GM19397 (cell line): ENCODE measurements around the gene SLC30A1.

ENCODE experiments used
- ATAC-seq: cut with Tn5 transposase; IDR thresholded peaks from one replicate; pipeline ENCODE4 v1.9.1; 2021; ENCODE audit warnings: mild to moderate bottlenecking, moderate library complexity; ENCODE audit not compliant: unreplicated experiment

Gene SLC30A1

DNA sequence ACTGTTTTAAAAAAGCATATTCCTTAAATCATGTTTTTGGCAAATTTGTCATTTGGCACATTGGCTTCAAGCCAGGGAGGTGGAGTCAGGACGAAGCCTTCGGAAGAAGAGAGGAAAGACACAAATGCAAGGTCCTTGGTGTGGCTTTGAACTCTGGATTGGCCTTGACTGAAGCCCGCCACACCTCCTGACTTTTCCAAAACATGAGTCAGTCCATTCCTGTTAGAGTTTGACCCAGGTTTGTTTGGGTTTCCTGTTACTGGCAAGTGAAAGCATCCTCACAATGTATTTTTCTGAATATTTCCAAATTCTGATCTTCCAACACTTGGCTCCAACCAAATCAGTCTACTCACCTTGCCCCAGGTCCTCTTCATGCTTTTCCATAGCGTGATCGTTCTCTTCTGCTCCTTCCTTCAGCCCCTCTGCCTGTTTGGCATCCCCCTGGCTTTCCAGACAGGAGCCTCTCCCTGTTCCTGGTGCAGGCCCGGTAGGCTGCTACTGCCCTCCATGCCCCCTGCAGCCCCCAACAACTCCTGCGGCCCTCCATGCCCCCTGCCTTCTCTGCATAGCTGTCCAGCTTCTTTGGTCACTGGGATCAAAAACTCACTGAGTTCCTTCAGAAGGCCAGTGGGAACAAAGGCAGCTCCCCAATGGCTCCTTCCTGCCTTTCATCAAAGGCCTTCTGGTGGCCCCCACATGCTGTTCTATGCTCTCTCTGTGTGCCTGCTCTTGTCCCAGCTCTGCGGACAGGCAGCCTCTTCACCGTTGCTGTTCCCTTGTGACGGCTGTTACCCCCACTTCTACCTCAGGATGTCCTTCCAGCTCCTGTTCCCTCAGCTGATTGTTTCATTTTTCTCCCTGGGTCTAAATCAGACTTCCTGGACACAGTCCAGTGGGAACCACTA, 30.4 kb upstream of the SLC30A1 start:
- no peak for ATAC-seq

DNA sequence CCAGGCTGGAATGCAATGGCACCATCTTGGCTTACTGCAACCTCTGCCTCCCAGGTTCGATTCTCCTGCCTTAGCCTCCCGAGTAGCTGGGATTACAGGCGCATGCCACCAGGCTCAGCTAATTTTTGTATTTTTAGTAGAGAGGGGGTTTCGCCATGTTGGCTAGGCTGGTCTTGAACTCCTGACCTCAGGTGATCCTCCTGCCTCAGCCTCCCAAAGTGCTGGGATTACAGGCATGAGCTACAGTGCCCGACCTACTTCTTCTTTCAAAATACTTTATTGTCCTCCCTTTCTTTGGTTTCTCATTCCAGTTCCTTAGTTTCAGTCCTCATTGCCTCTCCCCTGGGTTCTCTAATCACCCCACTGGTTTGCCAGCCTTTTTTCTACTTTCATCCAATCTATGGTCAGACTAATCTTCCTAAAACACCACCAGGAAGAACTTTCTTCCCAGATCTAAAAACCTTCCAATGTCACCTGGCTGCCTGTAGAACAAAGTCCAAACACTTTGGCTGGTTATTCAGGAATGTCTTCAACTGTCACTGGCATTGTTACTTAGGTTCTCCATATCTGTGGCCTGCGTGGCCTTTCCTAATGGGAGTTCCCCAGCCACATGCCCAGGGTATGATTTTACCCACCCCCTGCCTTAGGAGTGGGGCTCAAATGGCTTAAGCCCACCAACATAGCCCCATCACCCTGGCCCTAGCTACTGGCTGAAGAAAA, 29.0 kb upstream of the SLC30A1 start:
- no peak for ATAC-seq

DNA sequence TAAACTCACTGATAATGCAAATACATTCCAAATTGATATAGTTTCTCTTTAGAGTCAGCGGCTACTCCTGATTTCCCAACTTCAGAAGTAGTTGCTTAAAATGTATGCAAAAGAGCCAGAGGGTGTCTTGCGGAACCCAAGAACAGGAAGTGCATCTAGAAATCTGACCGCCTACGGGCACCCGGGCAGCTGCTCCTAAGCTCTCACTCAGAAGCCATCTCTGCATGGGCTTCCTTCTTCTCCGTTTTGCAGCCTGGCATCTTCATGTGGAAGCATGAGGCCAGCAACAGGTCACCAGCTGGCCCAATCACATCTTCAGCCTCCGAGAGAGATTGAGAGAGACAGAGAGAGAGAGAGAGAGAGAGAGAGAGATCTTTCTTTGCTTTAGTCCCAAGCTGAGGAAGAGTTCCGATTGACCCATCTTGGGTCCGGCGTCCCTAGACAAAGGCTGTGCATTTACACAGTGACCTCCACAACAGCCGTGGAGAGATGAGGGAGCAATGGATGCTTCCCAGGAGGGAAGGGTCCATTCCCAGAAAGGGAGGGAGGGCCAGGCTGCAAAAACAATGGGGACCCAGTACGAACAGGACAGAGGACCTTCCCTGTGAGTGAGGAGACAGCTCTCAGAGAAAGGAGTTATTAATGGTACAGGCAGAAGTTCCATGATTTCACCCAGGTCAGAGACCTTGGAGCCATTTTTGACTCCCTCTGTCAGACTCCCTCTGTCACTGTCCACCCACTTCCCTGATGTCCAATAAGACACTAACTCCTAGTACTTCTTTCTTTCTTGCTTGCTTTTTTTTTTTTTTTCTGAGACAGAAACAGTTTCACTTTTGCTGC, 28.2 kb upstream of the SLC30A1 start:
- ATAC-seq = peak; percentile 81

DNA sequence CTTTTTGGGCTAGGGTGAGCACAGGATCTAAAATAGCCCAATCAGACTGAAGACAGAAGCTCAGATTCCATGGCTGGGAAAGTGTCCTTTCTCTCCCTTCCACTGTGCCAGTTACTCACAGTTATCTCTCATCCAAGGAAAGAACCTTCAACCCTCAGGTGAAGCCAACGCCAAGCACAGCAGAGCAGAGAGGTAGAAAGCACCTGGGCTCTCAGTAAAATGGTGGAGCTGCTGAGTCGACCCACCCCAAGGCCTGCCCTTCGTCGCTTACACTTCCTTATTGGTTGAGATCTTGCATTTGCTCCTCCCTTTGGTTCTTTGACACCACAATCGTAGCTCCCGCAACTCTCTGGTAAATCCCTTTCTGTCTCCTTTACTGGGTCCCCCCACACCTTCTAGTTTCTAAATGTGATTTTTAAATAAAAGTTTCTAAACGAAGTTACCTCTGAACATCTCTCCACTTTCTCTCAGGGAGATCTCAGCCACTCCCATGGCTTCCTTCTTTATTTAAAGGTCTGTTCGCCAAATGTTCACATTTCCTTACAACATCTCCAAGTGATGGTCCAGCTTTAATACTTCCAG, 27.5 kb upstream of the SLC30A1 start:
- ATAC-seq = peak; percentile 61

DNA sequence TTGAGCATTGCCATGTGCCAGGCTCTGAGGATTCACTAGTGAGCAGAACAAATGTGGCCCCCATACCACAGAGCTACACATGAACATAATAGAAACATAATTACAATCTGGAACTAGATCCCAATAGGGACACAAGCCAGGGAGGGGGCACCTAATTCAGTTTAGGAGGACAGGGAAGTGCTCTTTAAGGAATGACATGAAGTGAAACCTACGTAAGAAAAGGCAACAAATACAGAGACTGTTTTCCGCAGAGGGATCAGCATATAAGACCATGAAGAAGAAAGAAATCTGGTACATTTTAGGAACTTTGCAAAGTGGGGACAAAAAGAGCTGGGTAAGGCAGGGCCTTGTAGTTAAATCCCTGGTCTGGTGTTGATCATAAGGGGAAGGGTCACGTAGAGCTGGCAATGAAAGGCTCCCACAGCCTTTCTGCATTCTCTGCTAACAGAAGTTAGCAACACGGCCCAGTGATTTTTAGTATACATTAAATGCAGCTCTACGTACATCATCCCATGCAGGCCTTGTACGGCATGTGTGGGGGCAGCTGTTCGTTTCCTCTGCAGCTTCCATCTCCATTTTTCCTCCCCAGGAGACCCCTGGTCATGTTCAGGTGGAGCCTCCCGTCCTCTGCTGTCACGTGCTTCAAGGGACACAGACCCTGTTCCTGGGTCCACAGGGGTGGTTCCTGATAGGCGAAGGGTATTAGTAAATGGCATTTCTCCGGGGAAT, 26.8 kb upstream of the SLC30A1 start:
- ATAC-seq = no peak

DNA sequence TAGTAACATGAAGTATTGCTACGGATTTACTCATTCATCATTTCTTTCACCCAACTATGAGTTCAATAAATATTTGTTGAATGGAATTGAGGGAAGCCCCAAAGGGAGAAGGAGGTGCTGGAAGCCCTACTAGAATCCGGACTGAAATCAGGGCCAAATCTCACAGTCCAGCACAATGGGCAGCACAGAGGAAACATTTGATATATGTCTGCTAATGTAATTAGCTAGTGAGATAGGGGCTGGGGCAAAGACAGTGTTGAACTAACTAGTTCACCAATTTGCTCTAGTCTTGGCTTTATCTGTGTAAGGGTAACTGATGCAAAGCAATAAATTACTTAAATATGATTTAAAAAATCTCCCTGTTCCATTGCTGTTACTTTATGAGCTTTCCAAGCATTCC, 26.1 kb upstream of the SLC30A1 start:
- no peak for ATAC-seq

DNA sequence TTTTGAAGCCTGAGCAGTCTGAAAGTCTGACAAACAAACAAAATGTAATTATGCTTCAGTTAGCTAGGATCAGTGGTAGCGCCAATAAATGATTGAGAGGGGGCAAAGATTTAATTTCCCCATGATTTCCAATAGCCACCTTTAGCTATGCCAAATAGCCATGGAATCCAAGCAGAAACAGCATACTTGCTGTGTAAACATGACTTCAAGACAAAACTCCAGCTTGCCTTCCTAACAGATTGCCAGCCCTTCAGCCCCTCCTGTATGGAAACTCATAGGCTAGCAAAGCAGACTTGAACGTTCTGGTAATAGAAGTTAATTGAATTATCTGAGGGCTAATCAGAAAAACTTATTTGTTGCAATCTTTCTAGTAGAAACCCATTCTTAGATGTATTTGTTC, 25.6 kb upstream of the SLC30A1 start:
- no peak for ATAC-seq

DNA sequence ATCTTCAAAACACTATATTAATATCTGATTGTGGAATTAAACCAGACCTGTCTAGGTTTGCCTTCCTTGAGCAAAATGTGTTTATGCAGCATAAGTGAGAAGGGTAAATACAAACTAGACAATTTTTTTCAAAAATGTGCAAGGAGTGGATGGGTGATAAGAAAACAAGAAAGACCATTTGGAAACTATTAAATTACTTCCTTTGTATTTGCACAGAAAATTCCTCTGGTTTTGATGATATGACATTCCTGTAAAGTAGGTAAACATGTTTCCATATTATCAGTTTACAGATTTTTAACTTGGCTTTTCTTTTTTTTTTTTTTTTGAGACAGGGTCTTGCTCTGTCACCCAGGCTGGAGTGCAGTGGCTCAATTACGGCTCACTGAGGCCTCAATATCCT, 24.8 kb upstream of the SLC30A1 start:
- no peak for ATAC-seq

DNA sequence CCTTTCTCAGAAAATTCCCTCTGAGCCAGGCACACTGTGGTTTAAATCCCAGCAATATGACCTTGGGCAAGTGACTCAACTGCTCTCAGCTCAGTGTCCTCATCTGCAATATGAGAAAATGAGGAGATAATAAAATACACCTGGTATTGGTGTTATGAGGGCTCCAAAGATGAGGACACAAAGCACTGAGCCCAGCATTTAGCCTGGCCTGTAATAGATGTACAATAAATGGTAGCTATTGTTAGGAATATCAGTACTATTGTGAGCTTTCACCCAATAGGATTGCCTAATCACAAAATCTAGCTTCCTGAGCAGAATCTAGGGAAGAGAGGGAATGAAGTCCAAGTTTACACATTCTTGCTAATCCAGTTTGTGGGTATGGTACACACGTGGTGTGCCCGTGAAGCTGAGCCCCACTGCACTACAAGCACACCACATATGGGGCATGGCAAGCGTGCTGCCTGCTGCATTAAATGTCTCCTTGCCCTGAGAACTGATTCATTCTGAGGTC, 24.3 kb upstream of the SLC30A1 start:
- ATAC-seq = no peak

DNA sequence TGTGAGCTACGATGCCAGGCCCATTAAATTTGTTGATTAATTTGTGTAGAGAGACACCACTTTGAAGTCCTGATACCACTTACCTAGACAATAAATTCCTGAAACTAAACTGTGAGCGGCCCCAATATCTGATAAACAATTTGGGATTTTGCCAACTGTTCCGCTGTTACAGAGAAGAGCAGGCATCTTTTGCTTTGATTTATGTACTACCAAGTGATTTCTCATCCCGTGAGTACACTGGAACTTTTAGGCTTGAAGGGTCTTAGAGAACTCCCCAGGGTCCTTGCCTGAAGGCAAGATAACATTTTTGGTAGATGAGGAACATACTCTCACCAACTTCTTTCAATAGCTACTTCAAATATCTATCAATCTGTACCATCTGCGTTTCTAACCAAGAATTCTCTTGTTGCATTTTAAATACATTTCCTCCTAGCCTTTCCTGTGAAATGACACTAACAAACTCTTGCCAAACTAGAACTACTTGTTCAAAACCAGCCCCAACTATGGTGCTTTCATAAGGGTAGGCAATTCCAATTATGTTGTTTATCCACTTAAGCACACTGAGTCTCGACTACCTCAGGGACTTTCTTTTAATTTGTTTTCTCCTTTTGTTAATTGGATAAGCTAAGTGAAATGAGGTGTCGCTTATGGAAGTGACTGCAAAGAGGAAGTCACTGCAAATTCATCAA, 23.2 kb upstream of the SLC30A1 start:
- no peak for ATAC-seq

DNA sequence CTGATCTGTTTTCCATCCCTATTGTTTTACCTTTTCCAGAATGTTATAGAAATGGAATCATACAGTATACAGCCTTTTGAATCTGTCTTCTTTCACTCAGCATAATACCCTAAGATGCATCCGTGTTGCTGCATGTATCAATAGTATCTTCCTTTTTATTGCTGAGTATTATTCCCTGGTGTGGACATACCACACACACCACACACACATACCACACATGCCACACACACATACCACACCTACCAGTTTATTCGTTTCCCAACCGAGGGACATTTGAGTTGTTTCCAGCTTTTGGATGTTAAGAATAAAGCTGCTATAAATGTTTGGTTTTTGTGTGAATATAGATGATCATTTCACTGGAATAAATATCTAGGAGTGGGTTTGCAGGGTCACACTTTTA, 22.2 kb upstream of the SLC30A1 start:
- ATAC-seq = no peak

DNA sequence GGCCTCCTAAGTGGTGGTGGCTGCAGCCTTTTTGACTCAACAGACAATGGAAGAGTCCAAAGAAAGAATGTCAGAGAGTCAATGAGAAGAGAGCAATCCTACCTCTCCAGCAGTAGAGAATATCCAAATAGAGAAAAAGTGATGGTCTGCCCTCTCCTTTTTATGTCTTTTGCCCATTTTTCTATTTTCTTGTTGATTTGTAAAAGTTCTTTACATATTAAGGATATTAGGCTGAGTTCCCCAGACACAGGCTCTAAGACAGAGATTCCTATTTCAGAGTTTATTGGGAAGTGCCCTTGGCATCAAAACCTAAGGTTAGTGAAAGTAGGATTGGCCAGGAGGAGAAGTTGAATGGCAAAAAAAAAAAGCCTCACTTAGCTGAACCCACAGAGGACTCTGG, 20.3 kb upstream of the SLC30A1 start:
- no peak for ATAC-seq

DNA sequence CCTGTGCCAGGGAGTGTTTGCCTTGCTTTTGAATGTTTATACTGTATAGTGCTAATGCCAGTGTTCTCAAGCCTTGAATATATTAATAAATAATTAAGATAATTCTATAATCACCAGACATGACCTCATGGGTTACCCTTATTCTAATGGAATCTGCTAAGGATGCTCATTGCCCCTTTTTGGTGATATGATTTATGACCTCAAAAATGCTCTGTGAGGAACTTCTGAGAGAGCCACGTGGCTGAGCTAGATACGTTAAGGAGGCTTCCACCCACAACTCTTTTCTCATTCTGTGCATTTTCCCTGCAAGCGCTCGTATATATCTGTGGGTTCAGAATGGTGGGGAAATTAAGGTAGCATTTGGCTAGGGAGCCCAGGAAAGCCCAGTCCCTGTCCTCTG, 19.6 kb upstream of the SLC30A1 start:
- ATAC-seq = no peak

DNA sequence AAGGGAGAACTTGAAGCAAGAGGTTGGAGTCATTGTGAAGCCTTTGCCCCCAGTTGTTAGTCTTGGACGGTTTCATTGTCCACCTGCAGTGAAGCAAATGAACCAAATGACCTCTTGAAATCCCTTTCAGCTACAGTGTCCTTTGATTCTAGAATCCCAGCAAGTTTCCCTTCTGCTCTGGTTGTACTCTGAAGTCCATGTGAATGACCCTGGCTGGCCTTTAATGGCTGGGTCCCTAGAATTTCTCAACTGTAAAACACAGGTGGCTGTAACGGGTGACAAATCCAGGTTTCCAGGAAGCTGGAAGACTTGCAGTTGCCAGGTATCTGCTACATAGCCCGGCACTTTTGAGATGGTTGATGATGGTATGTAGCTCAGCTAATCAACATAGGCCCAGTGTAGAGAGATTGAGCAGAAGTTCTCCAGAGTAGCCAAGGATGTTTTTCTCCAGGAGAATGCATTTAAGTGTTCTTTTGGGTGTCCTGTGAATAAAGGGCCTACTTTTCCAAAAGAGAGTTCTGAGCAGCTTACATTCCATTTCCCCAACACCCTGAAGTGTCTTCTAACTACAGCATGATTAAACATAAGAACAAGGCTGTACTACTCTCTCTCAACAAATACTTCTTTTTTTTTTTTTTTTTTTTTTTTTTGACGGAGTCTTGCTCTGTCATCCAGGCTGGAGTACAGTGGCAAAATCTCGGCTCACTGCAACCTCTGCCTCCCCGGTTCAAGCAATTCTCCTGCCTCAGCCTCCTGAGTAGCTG, 17.6 kb upstream of the SLC30A1 start:
- ATAC-seq = no peak

DNA sequence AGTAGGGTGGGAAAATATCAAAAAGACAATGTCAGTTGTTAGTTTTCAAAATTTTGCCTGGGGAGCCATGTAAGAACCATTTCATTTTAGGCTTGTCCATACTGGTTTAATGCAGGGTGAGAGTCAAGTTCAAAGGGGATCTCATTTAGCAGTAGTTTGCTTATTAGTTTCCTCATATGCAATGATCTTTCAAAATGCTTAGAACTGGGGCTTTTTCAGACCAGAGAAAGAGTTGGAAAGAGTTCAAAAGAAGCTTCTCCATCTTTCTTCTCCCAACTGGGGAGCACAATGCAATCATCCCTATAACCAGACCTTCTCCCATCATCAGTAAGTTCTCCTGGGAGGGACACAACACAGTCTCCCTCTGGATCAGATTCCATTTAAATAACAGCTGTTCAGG, 16.5 kb upstream of the SLC30A1 start:
- no peak for ATAC-seq

DNA sequence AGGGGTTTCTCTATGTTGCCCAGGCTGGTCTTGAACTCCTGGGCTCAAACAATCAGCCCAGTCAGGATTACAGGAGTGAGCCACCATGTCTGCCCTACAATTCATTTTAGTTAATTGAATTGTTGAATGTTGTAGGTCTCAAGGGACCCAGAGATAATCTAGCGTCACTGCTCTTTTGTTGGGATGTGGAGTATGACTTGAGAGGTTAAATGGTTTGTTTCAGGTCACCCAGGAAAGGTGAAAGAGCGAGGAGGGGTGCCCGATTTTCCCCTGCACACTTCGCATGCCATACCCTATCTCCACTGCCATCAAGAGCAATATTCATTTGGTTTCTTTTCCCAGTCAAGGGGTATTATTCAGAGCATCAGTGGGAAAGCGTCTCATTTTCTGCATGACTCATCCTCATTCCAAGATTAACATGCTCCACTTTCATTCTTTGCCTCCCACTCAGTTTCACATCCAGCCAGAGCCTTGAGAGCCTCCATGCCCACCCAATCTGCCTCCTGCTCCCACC, 13.1 kb upstream of the SLC30A1 start:
- no peak for ATAC-seq

DNA sequence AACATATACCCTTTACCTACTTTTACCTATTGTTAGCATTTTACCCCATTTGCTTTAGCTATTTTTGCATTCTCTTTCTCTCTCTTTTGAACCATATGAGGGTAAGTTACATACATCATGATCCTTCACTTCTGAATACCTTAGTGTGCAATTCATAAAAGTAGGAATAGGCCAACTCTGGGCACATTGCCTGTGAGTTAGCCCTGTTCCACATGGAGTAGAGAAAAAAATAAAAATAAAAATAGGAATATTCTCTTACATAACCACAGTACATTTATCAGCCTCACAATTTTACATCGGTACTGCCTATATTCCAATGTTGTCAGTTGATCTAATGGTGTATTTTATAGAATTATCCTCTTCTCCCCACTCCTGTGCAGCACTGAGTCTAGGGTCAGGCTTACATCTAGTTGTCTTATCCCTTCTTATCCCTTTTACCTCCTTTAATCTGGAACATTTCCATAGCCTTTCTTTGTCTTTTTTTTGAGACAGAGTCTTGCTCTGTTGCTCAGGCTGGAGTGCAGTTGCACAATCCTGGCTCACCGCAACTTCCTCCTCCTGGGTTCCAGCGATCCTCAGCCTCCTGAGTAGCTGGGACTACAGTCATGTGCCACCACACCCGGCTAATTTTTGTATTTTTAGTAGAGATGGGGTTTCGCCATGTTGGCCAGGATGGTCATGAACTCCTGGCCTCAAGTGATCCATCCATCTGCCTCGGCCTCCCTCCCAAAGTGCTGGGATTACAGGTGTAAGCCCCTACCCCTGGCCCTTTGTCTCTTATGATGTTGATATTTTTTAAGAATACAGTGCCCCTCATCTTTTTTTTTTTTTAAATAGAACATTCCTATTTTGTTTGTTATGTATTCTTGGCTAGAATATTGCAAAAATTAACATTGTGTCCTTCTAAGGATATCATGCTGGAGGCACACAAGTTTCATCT, 11.1 kb upstream of the SLC30A1 start:
- ATAC-seq = no peak

DNA sequence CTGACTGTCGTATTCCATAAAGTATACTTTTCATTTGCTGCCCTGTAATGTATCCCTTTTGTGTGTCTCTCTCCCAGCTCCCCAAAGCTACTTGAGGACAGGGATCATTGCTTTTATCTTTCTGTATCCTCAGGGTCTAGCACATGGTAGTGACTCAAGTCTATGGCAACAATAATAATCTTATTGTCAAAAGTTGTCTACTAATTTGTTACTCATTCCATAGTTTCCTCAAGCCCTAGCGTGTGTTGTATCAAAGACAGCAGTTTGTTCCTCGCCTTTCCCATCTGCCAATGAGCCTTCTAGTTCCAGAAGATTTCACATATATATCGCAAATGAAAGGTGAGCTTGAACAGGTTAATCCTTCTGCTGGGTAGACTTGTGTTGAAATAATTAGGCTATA, 9.8 kb upstream of the SLC30A1 start:
- no peak for ATAC-seq
